Hematopoietic multipotent progenitor cell treated with erythropoietin and hydrocortisone succinate and interleukin-3 and kit ligand, for 4 days (in vitro differentiated cells): ENCODE results near the gene SCFD2.
A peak's percentile ranks its signal among the peaks of the same experiment; 100 is the strongest.
"Not testable (repeated sequence)": the region's sequence is repeated elsewhere in the genome, so short reads cannot be mapped to it uniquely, and the experiment has no call there.

ENCODE experiments used
- DNase-seq: peaks from one replicate; pipeline ENCODE4 v3.0.0-alpha.2; 2015

The SCFD2 gene

DNA sequence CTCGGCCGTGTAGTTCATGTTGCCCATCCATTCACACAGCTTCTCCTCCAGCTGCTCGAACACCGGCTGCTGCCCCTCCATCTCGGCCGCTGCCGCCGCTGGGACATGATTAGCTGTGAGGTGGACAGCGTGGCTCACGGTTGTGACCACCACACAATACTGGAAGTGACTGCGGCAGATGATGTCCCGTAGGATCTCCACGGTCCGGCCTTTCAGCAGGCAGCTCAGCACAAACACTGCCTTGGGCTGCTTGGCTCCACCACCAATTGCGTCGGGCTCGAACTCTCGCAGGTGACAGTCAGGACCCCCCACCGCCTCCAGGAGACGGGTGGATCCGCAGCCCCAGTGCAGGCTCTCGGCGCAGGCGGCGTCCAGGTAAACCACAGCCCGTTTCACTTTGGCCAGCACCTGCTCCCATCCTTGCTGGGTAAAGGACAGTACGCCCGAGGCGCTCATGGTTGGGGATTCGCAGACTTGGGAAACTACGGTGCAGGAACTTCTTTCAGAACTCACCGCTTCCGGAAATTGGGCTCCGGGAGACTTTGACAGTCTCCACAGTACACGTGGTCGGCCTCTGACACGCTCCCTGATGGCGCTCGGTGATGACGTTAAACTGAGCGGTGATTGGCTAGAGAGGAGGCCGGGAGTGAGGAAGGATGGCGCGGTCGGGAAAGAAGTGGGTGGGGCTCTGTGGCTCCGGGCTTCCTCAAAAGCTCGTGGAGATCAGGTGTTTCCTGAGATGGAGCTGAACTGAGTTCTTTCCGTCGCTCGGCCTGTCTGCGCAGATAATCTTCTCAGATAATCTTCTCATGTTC, at the start of gene SCFD2:
TSS of gene SCFD2 (minus strand) at position 576 of the 815 bp plus-strand sequence.
- peak; percentile 99 for DNase-seq

DNA sequence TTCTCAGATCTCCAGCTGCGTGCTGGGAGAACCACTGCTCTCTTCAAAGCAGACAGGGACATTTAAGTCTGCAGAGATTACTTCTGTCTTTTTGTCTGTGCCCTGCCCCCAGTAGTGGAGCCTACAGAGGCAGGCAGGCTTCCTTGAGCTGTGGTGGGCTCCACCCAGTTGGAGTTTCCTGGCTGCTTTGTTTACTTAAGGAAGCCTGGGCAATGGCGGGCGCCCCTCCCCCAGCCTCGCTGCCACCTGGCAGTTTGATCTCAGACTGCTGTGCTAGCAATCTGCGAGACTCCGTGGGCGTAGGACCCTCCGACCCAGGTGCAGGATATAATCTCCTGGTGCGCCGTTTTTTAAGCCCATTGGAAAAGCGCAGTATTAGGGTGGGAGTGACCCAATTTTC, 43.6 kb upstream of the SCFD2 start:
- not testable (repeated sequence) for DNase-seq

DNA sequence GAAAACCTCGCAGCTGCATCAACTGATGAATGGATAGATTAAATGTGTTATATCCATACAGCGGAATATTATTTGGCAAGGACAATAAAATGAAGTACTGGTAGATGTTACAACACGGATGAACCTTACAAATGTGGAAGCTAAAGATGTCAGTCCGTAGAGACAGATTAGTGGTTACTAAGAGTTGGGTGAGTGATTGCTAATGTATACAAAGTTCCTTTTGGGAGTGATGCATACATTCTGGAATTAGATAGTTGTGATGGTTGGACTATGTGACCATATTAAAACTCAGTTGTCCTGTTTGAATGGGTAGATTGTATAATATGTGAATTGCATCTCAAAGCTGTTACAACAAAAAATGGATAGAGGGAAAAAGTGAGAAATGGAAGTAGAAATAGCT, 14.4 kb upstream of the SCFD2 start:
- DNase-seq, result no peak

DNA sequence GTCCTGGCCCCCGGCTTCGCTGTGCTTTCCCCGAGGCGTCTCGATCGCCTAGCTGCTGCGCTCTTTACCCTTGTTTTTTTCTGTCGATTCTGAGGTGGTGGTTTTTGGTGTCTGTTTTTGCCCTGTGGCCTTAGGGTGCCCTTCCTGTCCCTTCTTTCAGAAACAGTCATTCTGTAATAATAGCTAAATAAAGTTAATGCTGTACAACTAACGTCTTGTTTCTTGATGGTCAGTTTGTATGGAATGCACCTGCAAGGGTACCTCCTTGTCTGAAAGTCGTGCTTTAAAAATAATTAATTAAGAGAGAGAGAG, 12.3 kb upstream of the SCFD2 start:
- no peak for DNase-seq

DNA sequence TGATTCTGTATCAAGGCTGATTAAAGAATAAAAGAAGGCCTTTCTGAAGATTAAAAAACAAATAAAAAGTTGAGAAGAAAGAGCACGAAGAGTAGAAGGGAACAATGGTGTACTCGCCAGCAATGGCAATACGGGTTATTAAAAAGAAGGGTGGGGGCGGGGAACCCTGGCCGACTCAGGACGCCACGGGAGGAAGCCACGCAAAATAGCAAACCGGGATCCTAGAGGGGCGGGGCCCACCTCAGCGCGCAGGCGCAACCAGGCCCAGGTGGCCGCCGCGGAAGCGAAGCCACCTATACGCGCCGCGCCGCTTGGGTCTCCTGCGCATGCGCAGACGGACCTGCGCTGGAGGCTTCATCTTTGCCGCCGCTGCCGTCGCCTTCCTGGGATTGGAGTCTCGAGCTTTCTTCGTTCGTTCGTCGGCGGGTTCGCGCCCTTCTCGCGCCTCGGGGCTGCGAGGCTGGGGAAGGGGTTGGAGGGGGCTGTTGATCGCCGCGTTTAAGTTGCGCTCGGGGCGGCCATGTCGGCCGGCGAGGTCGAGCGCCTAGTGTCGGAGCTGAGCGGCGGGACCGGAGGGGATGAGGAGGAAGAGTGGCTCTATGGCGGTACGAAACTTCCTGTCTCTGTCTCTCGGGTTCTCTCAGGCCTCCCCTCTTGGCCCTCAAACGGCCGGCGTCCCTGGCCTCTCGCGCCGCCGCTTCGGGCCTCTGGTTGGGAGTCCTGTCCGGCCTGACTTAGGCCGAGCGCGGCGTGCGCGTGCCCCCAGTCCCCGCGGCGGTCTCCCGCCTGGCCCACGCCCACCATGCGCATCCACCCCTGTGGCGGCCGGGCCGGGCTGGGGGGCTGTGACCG, 11.7 kb upstream of the SCFD2 start, which contains the start of gene FIP1L1:
TSS of gene FIP1L1 (plus strand) at position 323 of the 852 bp plus-strand sequence. CDS start at position 521, 198 bp downstream.
- peak; percentile 97 for DNase-seq

- DNase-seq, result peak; percentile 12
Observed at GRCh38 chr4:53376900-53377299, 11.0 kb upstream of the SCFD2 start.

DNA sequence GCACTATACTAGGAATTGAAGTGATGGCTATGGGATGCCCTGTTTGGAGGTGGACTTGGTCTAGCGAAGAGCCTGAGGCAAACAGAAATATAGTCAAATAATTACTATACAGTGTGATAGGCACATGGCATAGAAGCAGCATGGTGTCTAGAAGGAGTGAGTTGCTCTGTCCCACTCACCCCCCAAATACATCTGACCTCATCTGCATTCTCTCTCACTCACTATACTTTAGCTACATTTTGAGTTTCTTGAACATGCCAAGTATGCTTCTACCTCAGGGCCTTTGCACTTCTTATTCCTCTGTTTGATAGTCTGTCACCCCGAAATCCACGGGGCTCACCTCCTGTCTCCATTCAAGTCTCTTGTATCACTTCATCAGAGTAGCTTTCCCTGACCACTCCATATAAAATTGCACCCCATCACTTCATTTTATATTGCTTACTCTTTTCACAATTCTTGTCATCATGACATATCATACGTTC, 9.0 kb upstream of the SCFD2 start:
- no peak for DNase-seq

DNA sequence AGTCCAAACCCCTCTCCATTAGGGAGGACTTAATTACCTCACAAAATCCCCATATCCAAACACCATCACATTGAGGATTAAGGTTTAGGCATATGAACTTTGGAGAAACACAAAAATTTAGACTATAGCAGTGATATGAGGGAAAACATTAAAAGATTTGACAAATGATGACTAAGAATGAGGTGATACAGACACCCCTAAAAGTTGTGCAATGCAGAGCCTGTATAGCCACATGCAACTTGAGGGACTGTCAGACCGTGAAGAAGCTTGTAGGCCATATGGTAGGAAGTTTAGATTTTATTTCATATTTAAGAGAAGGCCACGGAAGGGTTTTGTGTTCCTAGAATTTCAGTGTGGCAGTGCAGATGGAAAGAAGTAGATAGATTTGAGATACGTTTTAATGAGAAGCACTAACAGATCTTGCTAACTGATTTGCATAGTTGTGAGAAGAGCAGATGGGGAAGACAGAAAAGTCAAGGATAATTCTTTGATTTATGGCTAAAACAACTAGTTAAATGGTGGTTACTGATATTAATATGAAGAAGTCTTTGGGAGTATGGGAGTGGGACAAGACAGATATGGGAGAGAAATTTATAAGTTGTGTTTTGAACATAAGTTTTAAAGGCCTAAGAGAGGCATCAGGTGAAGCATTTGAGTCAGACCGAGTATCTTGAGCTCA, 6.1 kb upstream of the SCFD2 start:
- DNase-seq, result no peak

- no peak for DNase-seq
Observed at GRCh38 chr4:53371049-53371448, 5.2 kb upstream of the SCFD2 start.

GRCh38 chr4:53367721-53368120, 1.9 kb upstream of the SCFD2 start:
- DNase-seq, result no peak

DNA sequence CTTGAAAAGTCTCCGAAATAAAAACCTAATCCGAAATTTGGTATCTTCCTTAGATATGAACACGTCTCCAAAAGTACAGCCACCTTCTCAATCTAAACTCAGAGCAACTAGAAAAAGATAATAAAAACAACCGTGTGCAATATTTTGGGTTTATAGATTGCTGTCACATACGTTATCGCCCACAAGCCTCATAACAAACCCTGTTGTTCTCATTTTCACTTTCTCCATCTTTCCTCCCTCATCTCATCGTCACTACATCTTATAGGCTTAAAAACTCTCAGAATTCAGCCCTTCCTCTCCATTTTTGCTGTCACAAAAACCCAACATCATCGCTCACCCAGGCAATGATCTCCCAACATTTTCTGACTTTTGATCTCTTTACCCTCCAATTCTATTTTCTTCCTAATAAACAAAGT, 448 bp upstream of the SCFD2 start:
- DNase-seq, result no peak

GRCh38 chr4:53365121-53365485, 758 bp downstream of the SCFD2 start:
- peak; percentile 69 for DNase-seq

DNA sequence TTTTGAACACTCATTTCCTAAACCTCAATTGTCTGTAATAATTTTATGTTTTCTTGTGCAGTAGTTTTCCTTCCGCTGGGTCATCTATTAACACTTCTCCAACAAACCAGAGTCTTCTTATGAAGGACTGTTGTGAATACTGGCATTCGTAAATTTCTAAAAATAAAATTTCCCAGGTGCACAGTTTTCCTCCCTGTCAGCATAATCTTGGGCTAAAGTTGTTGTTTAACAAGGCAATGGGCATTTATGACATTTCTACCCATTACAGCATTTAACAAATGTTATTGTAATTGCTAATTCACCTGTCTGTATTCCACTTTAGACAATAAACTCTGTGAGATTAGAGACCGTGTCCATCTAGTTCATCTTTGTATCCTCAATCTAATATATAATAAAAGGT, 1.2 kb downstream of the SCFD2 start:
- no peak for DNase-seq

- no peak for DNase-seq
Observed at GRCh38 chr4:53362093-53362492, 3.8 kb downstream of the SCFD2 start.

GRCh38 chr4:53361451-53361850, 4.4 kb downstream of the SCFD2 start:
- DNase-seq, result no peak

DNA sequence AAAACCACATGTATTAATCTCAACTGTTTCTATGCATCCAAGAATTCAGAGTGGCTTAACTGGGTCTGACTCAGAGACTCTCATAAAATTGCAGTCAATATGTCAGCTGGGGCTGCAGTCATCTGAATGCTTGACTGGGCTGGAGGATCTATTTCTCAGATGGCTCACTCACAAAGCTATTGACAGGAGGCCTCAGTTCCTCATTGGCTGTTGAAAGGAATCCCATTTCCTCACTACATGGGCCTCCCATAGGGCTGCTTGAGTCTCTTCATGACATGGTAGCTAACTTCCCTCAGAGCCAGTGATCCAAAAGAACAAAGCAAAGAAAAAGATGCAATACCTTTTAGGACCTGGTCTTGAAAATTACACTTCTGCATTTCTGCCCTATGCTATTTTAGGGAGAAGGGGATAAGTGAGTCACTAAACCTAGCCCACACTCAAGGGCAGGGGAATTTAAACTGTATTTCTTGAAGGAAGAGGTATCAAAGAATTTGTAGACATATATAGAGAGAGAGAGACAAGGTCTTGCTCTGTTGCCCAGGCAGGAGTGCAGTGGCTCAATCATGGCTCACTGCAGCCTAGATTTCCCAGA, 9.8 kb downstream of the SCFD2 start:
- no peak for DNase-seq

DNA sequence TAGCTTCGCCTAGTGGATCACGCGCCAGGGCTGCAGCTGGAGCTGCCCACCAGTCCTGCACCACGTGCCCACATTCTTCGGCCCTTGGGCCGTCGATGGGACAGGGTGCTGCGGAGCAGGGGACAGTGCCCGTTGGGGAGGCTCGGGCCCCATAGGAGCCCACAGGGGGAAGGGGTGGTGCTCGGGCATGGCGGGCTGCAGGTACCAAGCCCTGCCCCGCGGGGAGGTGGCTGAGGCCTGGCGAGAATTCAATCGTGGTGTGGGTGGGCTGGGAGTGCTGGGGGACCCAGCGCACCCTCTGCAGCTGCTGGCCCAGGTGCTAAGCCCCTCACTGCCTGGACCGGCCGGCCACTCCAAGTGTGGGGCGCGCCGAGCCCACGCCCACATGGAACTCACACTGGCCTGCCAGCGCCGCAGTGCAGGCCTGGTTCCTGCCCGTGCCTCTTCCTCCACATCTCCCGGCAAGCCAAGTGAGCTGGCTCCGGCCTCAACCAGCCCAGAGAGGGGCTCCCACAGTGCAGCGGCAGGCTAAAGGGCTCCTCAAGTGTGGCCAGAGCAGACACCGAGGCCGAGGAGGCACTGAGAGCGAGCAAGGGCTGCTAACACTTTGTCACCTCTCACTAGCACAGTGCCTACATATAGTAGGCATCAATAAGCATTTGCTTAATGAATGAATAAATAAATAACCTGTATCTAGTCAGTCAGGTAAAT, 11.7 kb downstream of the SCFD2 start:
- no peak for DNase-seq

DNA sequence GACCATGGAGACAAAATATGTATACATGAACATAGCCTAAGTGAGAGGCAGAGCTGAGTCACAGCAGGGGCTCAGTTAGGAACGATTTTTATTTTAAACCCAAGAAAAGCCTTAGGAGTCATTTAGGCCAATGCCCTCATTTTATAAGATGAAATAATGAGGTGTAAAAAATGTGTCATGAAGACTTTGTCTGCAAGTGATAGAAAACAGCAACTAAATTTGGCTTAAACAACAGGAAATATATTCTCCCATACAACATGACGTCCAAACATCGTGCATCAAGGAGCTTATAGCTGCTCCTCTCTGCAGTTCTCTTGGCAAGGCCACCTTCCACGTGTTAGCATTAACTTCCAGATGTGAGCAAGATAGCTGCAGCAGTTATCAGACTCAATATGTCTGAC, 16.8 kb downstream of the SCFD2 start:
- DNase-seq, result no peak

GRCh38 chr4:53348046-53348445, 17.8 kb downstream of the SCFD2 start:
- no peak for DNase-seq

GRCh38 chr4:53346920-53347852, 18.7 kb downstream of the SCFD2 start:
- no peak for DNase-seq

DNA sequence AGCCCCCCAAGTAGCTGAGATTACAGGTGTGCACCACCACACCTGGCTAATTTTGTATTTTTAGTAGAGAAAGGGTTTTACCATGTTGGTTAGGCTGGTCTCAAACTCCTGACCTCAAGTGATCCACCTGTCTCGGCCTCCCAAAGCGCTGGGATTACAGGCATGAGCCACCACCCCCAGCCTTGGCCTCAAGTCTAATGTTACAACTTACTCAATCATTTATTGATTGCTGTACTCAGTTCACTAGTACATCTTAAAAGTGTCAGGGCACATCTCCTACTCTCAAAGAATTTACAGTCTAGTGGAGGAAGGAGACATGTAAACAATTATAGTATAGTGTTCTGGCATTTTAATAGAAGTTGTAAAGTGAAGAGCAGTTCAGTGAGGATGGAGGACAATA, 19.5 kb downstream of the SCFD2 start:
- DNase-seq, result not testable (repeated sequence)
